22Rv1 (cell line): Measurements from ENCODE around the gene FBXW5.

Experiments
- CTCF ChIP-seq: fragments of 450-650 bp; IDR thresholded peaks from 2 replicates; pipeline ENCODE4 v1.5.1; 2017; ENCODE audit warnings: mild to moderate bottlenecking
- ZFX ChIP-seq: fragments of 450-650 bp; IDR thresholded peaks from 2 replicates; pipeline ENCODE4 v1.6.1; 2017; ENCODE audit warnings: antibody characterized with exemption, borderline replicate concordance

DNA sequence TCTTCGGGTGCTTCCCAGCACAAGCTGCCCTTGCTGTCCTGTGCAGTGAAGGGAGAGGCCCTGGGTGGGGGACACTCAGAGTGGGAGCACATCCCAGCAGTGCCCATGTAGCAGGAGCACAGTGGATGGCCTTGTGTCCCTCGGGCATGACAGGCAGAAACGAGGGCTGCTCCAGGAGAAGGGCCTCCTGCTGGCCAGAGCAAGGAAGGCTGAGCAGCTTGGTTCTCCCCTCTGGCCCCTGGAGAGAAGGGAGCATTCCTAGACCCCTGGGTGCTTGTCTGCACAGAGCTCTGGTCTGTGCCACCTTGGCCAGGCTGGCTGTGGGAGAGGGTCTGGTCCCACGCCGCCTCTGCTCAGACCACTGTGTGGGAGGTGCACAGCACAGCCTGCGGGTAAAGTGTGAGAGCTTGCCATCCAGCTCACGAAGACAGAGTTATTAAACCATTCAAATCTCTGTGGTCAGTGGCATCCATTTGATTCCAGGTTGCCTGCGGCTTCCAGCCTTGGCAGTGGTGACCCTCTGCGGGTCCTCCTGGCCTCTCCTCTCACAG is 18.3 kb downstream of the FBXW5 start:
- TF ChIP-seq CTCF (no peak), ZFX (no peak)
